Measurements from ENCODE around the gene SRA1. TPM values are rescaled to one million over a fixed set of nuclear protein-coding genes. Genes with fewer than 3 reads are reported as not detected.

Gene SRA1
- total and polyA plus RNA-seq, 9 donors: 11.7 to 34.4 (median 20.1) TPM

GRCh38 chr5:140557965-140558364 lies 692 bp upstream of the SRA1 start:
- H3K9me3 ChIP-seq: no peaks in the 10 kb centered on the region
- TF ChIP-seq POLR2A (IDR thresholded peaks at IDR 0.05) (no peak), EP300 (IDR thresholded peaks at IDR 0.05) (no peak), CTCF (IDR thresholded peaks at IDR 0.05) (no peak)
- H3K36me3 ChIP-seq: no peaks in the 10 kb centered on the region
- no peaks in the 10 kb centered on the region for H3K27me3 ChIP-seq
- H3K4me1 ChIP-seq (ENCODE audit: insufficient read depth): peaks cover 5% of the 10 kb centered on the region
- no peak overlapping the region for H3K4me3 ChIP-seq
- DNase-seq: no peak
- H3K27ac ChIP-seq: peak overlapping the region in 1 of 2 donors; percentile 74
- 74 to 85% (median 77%) methylated on average over 3 of the region's 3 CpGs for WGBS, 3 donors
- intact Hi-C loops (cut with DNase I): loop anchor here in 1 of 4 donors (5.0 kb wide), 1 partner anchor 84 kb away; no protein-coding TSS in a partner anchor

GRCh38 chr5:140556438-140556837 lies 835 bp downstream of the SRA1 start:
- Histone ChIP-seq H3K9me3 (no peaks in the 10 kb centered on the region), H3K27ac (no peak overlapping the region), H3K27me3 (no peaks in the 10 kb centered on the region), H3K36me3 (no peaks in the 10 kb centered on the region), H3K4me1 (ENCODE audit: insufficient read depth) (peaks cover 5% of the 10 kb centered on the region), H3K4me3 (peak overlapping the region; percentile 89)
- no peak for DNase-seq
- intact Hi-C loops (cut with DNase I): loop anchor here in 1 of 4 donors (5.0 kb wide), 1 partner anchor 86 kb away; no protein-coding TSS in a partner anchor
- 3 to 6% (median 4%) methylated on average over 6 of the region's 6 CpGs for WGBS, 3 donors
- TF ChIP-seq CTCF (IDR thresholded peaks at IDR 0.05) (no peak), EP300 (IDR thresholded peaks at IDR 0.05) (no peak)

GRCh38 chr5:140555747-140556312 lies 1.4 kb downstream of the SRA1 start:
- no peaks in the 10 kb centered on the region for H3K36me3 ChIP-seq
- 71 to 86% (median 75%) methylated on average over 1 of the region's 1 CpG for WGBS, 3 donors
- no peak overlapping the region for H3K4me3 ChIP-seq
- H3K27me3 ChIP-seq: no peaks in the 10 kb centered on the region
- peaks cover 5% of the 10 kb centered on the region for H3K4me1 ChIP-seq (ENCODE audit: insufficient read depth)
- TF ChIP-seq POLR2A (IDR thresholded peaks at IDR 0.05) (no peak), CTCF (IDR thresholded peaks at IDR 0.05) (no peak), EP300 (IDR thresholded peaks at IDR 0.05) (no peak)
- no peak for DNase-seq
- no peak overlapping the region for H3K27ac ChIP-seq
- intact Hi-C loops (cut with DNase I): loop anchor here in 1 of 4 donors (5.0 kb wide), 1 partner anchor 86 kb away; no protein-coding TSS in a partner anchor
- no peaks in the 10 kb centered on the region for H3K9me3 ChIP-seq

- 46 to 54% (median 49%) methylated on average over 2 of the region's 2 CpGs for WGBS, 3 donors
- intact Hi-C loops (cut with DNase I): no loop called here
- Histone ChIP-seq H3K4me3 (no peak overlapping the region), H3K27me3 (no peaks in the 10 kb centered on the region), H3K9me3 (no peaks in the 10 kb centered on the region), H3K36me3 (no peaks in the 10 kb centered on the region), H3K27ac (no peak overlapping the region), H3K4me1 (ENCODE audit: insufficient read depth) (peaks cover 6% of the 10 kb centered on the region)
- no peak for DNase-seq
- TF ChIP-seq POLR2A (IDR thresholded peaks at IDR 0.05) (no peak), EP300 (IDR thresholded peaks at IDR 0.05) (no peak), CTCF (IDR thresholded peaks at IDR 0.05) (no peak)
Observed at GRCh38 chr5:140554454-140554853, 2.8 kb downstream of the SRA1 start.
